Cortex of kidney (tissue), 1 donor: ENCODE measurements around the gene L1CAM.
"Not testable (repeated sequence)": the region's sequence is repeated elsewhere in the genome, so short reads cannot be mapped to it uniquely, and the experiment has no call there.

Experiments used
- DNase-seq: peaks from one replicate; lab custom pipeline; 2025; lab: John Stamatoyannopoulos, UW

The L1CAM gene

DNA sequence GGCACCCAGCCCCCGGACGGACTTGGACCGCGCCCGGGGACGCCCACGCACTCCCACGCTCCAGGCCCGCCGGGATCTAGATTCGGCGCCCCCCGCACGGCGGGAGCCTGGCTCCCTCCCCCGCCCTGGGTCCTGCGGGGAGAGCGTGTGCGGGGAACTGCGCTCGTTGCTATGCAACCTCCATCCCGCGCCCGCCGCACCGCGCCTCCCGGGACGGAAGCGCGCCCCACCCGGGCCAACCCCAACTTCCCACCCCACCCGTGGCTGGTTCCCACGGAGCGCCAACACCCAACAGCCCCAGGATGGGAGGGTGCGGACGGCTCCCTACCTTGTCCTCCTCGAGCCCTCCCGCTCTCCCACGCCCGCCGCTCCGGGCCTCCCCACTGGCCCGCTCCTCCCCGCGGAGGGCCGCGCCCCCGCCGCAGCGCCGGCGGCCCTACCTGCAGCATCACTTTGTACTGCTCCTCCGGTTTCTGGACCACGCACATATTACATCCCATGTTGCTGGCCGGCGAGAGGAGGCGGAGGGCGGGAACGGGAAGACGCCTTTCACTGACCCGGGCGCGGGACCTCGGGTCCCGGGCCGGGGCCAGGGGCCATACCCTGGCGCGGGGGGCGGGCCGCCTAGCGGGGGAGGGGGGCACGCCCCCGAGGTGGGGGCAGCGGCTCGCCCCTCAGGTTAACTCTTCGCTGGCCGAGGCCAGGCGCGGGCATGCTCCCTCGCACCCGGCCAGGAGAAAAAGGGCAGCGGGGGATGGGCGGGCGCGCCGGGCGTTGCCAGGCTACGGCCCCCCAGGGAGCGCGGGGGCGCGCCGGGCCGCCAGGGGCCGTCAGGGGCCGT, 56.0 kb downstream of the L1CAM start, which contains the start of gene PDZD4:
PDZD4 (minus strand) TSS at position 746 of the 841 bp plus-strand sequence; CDS start at position 500, 246 bp downstream.
- no peak for DNase-seq

DNA sequence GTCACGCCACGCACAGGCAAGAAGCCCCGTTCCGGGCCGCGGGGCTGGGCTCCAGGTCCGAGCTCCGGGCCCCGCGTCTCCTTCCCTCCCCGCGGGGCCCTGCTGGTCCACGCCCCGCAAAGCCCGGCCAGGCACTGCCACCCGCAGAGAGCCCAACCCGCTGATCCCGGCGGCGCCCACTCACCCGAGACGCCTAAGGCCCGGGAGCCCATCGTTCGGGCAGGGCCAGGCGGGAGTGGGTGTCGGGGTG, 56.5 kb downstream of the L1CAM start:
- no peak for DNase-seq

DNA sequence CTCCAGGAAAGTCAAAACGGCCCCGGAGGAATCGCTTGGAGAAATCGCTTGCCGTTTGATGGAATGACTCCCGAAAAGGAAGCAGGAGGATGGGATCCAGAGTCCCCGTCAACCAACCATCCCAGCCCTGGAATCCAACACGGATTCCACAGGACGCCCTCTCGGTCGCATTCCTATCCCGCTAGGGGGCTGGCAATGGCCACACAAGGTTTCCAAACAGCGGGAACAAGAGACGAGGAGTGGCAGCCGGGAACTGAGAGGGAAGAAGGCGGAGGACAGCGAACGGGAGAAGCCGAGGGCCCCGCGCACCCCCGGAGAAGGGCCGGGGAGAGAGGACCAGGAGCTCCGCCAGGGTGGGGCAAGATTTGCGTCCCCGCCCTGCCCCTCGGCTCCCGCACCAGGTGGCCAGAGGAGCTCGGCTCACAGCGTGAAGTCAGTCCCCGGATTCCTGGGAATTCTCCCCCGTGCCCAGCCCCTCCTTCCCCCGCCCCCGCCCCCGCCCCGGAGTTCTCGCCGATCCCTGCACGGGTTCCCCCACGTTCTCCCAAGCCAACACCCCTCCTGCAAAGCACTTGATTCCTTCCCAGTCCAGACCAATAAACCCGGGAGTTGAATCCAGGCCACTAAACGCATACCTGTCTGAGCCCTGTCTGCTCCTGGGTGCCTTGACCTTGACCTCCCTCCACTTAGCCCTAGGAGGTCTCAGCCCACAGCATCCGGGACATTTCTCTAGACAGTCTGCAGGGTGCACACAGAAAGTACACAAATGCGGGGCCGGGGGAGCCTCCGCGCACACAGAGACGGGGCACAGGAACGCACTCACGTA, 57.0 kb downstream of the L1CAM start:
- no peak for DNase-seq

DNA sequence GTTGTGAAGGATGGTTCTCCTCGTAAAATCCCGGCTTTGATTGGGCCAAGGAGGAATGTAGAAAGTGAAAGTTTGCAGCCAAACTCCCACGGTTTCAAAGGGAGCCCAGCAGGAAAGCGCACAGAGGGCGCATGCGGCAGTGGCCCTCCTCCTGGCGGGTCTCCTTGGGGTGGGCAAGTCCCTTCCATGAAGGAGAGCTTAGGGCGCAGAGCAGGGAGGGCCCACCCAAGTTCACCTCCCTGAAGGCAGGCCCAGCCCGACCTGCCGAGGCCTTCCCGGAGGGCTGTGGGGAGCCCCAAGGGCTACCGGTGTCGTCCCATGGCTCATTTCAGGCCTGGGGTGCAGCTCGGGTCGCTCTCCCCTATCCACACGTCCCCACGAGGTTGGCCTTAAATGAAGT, 57.7 kb downstream of the L1CAM start:
- no peak for DNase-seq

DNA sequence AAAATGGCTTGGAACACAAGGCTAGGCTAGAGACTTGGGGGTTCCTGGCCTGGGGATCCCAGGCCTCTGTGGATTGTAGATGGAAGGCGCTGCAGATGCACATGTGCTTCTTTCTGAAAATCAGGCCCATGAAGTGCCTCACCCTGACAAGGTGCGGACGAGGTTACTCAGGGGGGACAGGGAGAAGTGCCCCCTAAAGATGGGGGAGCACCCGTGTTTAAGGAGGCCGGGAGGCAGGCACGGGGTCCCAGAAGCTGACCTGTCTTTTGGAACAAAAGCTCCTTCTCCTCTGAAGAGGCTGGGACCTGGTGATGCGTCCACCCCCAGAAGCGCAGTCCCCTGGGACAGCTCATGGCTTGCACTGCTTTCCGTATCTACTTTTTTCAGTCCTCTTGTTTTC, 58.1 kb downstream of the L1CAM start:
- DNase-seq: no peak

DNA sequence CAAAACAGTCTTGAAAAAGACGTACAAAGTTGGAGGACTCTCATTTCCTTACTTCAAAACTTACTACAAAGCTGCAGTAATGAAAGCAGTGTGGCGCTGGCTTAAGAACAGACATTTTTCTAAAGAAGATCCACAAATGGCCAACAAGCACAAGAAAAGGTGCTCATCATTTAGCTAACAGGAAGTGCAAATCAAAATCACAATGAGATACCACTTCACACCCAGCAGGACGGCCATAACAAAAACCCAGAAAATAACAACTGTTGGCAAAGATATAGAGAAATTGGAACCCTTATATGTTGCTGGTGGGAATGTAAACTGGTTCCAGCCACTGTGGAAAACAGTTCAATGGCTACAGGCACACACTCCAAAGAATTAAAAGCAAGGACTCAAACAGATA, 59.0 kb downstream of the L1CAM start:
- DNase-seq: no peak

DNA sequence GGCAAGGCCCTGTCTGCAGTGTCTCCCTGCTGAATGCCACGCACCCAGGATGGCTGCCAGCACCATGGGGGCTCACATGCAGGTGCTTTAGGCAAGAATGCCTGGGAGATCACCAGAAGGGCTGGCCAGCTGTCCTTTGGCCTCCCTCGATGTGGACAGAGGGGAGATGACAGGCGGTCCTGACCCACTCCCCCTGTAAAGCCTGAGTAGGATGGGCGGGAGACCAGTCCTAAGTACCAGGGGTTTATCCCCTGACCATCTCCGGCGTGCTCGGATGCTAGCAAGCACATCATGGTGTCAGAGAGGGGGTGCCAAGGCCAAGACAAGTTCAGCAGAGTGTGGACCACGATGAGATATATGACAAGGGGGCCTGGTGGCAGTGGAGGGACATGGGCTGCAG, 60.9 kb downstream of the L1CAM start:
- DNase-seq: no peak

DNA sequence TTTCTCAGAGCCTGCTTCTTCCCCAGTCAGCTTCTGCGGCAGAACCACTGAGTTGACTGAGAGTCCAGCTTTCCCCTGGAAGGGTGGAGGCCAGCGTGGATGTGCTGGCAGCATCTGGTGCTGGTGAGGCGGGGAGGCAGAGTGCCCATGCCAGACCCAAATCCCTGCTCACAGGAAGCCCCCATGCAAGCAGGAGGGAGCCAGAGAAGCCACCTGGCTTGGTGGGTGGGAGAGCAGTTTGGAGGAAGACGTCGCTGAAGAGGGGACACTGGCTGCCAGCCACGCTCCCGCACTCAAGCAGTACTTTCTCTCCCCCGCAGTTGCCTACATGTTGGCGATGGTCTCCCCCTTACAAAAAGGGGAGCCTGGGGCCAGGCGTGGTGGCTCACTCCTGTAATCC, 61.6 kb downstream of the L1CAM start:
- DNase-seq: no peak

DNA sequence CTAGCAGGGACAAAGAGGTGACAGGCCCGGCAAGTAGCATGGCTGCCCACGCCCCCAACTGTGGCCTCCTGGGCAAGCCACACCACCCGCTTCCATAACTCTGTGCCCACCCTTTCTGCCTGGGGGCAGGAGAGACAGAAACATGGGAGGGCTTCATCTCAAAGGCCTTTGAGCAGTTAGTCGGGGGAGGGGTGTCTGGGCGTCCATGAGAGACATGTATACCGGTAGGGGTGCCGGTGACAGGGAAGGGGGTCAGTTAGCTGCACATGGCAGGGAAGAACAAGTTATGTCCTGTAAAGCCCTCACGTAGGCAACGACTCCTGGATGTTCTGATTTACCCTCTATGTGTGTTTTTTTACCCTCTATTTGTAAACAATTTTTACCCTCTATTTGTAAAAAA, 64.9 kb downstream of the L1CAM start:
- DNase-seq: no peak

DNA sequence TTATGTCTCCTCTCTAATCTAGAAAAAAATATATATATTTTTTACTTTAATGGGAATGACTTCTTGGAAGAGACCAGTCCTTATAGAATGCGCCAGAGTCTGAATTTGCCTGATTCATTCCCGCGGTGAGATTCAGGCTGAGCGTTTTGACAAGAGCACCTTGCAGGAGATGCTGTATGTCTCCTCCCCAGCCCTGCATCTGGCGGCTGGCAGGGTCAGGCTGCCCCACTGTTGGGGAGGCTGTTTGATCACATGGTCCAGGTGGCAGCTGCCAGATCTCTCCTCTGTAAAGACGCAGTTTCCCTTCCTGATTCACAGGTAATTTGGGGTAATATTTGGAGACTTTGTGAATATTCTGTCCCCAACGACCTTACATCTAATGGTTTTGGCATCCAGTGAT, 65.4 kb downstream of the L1CAM start:
- DNase-seq: no peak

DNA sequence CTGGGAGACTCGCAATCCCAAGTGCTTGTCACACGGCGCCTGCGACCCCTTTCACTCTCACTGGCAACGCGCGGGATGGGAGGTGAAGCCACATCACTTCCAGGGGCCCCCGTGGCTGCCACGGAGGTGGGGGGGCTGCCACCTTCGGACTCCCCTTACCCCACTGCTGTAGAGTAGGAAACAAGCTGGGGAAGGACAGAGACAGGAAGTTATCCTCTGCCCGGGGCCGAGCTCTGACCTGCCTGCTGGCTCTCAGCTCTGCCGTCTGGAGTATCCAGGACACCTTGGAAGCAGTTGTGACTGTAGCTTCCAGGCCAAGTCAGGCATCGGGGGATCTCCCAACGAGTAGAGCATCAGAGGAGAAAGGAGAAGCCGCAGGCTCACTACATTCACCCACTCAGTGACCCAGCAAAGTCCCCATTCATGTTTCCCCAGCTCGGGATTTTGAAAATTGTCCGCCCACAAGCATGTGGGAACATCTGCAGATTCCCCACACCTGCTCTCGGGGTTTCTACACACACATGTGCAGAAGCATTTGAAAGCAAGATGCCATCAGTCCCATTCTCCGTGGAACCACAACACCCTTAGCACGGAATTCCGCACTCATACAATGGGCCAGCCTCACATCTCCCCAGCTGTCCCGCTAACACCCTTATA, 66.5 kb downstream of the L1CAM start:
- no peak for DNase-seq

DNA sequence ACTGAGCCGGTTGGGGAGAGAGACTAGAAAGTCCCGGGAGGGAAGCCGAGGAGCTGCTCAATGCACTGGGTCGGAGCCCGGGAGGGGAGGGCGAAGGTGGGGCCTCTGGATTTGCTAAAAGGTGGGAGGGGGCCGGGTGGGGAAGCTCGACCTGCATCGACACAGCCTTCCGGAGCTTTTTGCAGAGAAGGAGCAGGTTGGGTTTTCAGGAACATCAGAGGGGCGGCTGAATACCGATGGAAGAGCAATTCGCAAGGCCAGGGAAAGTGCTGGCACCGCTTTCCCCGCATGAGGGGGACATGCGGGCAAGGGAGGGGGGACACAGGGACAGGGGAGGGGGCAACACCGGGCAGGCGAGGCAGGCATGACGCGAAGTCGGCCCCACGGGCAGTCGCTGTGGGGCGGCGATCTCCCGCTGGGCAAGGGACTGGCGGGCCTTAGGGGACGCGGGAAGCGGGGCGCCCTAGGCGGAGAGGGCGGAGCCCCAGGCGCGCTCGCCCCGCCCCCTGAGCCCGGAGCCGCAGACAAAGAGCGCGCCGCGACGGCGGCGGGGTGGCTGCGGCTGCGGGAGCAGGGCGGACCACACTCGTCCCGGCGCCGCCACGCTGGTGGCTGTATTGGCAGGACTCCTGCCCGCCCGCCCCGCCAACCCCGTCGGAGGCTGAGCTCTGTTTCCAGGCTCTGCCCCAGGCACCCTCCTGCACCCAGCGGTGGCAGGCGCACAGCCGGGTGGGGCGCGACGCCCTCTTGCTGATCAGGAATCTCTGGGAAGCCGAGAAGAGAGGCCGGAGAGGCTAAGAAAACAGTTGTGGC, 67.2 kb downstream of the L1CAM start:
- no peak for DNase-seq

DNA sequence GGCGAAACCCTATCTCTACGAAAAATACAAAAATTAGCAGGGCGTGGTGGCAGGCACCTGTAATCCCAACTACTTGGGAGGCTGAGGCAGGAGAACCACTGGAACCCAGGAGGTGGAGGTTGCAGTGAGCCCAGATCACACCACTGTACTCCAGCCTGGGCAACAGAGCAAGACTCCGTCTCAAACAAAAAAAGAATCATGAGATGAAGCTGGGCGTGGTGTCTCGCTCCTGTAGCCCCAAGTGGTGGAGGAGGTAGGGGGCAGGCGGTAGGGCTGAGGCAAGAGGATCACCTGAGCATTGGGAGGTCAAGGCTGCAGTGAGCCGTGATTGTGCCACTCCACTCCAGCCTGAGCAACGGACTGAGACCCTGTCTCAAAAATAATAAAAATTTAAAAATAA, 67.9 kb downstream of the L1CAM start:
- DNase-seq: not testable (repeated sequence)

DNA sequence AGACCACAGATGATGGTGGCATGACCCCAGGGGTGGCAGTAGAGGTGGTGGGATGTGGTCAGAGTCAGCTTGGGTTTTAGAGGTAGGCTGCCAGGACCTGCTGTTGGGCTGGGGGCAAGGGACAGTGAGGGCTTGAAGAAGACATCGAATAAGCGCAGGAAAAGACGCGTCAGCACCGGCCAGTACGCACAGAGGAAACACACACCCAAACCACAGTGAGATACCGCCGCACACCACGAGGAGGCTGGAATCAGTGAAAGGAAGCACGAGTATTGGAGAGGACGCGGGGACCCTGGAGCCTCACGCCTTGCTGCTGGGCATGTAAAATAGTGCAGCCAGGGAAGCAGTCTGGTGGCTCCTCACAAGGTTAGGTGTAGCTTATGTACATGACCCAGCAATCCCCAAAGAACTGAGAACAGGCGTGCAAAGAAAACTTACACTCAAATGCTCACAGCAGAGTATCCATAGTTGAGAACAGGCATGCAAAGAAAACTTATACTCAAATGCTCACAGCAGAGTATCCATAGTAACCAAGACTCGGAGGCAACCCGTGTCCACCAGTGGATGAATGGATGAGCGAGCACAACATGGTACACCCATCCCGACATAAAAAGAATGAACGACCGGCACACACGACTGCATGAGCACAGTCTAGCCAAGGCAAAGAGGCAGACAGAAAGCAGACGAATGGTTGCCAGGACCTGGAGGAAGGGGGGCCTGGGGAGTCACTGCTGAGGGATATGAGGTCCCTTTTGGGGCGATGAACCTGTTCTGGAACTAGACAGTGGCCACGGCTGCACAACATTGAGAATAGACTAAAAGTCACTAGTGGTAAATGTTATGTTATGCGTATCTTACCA, 68.9 kb downstream of the L1CAM start:
- no peak for DNase-seq

DNA sequence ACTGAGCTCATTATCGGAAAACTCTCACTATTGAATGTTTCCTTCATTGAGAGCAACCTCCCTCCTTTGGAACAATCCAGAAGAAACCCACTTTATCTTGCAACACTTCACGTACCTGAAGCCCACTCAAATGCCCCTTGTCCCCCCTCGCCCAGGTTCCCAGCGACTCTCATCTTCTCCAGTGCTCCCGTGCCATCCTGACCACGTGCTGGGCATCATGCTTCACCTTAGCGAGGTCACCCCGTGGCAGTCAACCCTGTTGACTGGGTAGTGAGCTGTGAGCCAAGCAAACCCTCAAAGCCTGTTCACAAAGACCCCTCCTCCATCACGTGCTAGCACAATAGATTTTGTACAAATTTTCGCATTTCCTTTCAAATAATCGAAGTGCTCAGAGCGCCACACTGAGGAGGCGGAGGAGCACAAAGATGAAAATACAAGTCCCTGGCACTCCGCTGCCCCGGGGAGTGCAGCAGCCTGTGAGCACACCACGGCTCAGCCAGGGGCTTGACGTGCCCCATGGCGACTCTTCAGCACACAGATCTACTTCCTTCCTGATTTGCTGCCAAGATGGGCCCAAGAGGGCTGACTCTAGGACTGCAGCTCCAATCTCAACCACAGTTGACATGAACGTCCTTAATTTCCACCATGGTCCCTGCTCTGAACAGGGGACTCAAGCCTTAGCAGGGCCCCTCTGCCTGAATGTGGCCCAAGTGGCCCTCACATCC, 71.2 kb downstream of the L1CAM start:
- DNase-seq: no peak

DNA sequence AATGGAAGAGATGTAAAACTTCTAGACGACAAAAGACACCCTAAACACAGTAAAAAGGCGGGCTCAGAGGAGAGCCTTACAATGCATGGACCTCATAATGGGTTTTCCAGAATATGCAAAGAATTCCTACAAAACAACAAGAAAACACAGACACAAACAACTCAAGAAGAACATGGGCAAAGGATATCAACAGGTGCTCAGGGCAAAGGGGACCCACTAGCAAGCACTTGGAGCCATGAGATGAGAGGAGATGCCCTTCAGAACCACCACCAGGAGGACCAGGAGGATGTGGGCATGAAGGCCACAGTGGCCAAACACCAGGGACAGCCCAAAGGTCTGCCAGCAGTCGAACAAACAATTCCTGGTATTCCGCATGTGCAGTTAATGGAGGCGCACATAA, 72.8 kb downstream of the L1CAM start:
- no peak for DNase-seq

DNA sequence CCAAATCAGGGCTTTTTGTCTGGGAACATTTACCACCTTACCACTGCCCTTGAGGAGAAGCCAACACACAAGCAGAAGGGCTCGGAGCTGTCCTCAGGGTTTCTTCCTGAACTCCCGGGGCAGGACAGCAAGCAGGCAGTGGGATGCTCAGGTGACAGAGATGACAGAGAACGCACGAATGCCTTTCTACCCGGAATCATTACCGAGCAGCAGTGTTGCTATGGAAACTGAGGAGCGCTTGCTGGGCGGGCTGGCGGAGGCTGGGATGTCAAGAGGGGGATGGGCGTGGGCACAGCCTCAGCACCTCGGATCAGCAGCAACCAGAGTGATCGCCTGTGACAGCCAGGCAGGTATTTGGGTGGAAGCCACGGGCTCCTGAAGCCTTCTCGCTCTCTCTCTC, 73.8 kb downstream of the L1CAM start:
- DNase-seq: no peak
